ENCODE data around the gene LRP3.

Gene LRP3

GRCh38 chr19:33156334-33156733 lies 37.8 kb upstream of the LRP3 start:
- Histone ChIP-seq H2BK12ac (ENCODE audit: low read length) (no peak overlapping the region), H3K23ac (ENCODE audit: low read depth, low read length, poor library complexity) (no peak overlapping the region), H2BK5ac (ENCODE audit: low read length) (no peak overlapping the region), H2AK5ac (ENCODE audit: low read depth, low read length) (no peak overlapping the region), H3K79me1 (ENCODE audit: low read depth, low read length) (peaks cover 2% of the 10 kb centered on the region), H2BK120ac (ENCODE audit: low read depth, low read length) (no peak overlapping the region), H3K4me2 (ENCODE audit: insufficient read depth, low read length, poor library complexity, severe bottlenecking) (no peak overlapping the region), H3K4me3 (ENCODE audit: low read length in 2 of 2) (no peak overlapping the region), H3K4me1 (ENCODE audit: control insufficient read depth in 2 of 2, insufficient read depth in 1 of 2, low read depth in 1 of 2, low read length in 2 of 2) (no peaks in the 10 kb centered on the region), H2BK15ac (ENCODE audit: low read length) (no peak overlapping the region), H3K18ac (ENCODE audit: low read length) (no peak overlapping the region), H3K36me3 (replicated peaks in 1 of 2; ENCODE audit: control insufficient read depth in 2 of 2, insufficient read depth in 2 of 2, low read length in 2 of 2) (no peaks in the 10 kb centered on the region), H2AFZ (ENCODE audit: low read length) (no peak overlapping the region), H4K91ac (ENCODE audit: low read depth, low read length, poor library complexity) (no peak overlapping the region), H3K9ac (ENCODE audit: low read depth, low read length, poor library complexity) (no peak overlapping the region), H3K27ac (replicated peaks; ENCODE audit: low read length) (no peak overlapping the region), H4K8ac (ENCODE audit: low read depth, low read length) (no peak overlapping the region), H3K27me3 (ENCODE audit: control insufficient read depth in 3 of 3, insufficient read depth in 3 of 3, low read depth in 1 of 3, low read length in 3 of 3) (no peaks in the 10 kb centered on the region), H3K9me3 (replicated peaks in 1 of 2; ENCODE audit: control insufficient read depth in 2 of 2, insufficient read depth in 1 of 2, low read depth in 1 of 2, low read length in 2 of 2) (peaks cover 0 to 11% of the 10 kb centered on the region in 2 donors), H3K14ac (ENCODE audit: low read length) (no peak overlapping the region), H3K4ac (ENCODE audit: low read length) (no peak overlapping the region)
- DNase-seq (ENCODE audit: low spot score): no peak
- no CpG with 5 or more reads among the region's 5 CpGs for WGBS, 2 donors (ENCODE audit: extremely low coverage in 2 of 2, insufficient read length in 2 of 2, insufficient replicate concordance in 1 of 2)

GRCh38 chr19:33157906-33158305 lies 36.2 kb upstream of the LRP3 start:
- H3K9ac ChIP-seq (ENCODE audit: low read depth, low read length, poor library complexity): no peak overlapping the region
- H2AK5ac ChIP-seq (ENCODE audit: low read depth, low read length): no peak overlapping the region
- no peak for DNase-seq (ENCODE audit: low spot score)
- no peak overlapping the region for H4K8ac ChIP-seq (ENCODE audit: low read depth, low read length)
- peak overlapping the region; percentile 60 for H2BK5ac ChIP-seq (ENCODE audit: low read length)
- H3K14ac ChIP-seq (ENCODE audit: low read length): no peak overlapping the region
- H3K23ac ChIP-seq (ENCODE audit: low read depth, low read length, poor library complexity): no peak overlapping the region
- no peak overlapping the region for H2AFZ ChIP-seq (ENCODE audit: low read length)
- H3K18ac ChIP-seq (ENCODE audit: low read length): no peak overlapping the region
- H3K79me1 ChIP-seq (ENCODE audit: low read depth, low read length): peaks cover 2% of the 10 kb centered on the region
- no peak overlapping the region for H2BK12ac ChIP-seq (ENCODE audit: low read length)
- H2BK120ac ChIP-seq (ENCODE audit: low read depth, low read length): no peak overlapping the region
- no peak overlapping the region for H3K4me3 ChIP-seq (ENCODE audit: low read length in 2 of 2)
- no peak overlapping the region for H4K91ac ChIP-seq (ENCODE audit: low read depth, low read length, poor library complexity)
- H3K27me3 ChIP-seq (ENCODE audit: control insufficient read depth in 3 of 3, insufficient read depth in 3 of 3, low read depth in 1 of 3, low read length in 3 of 3): no peaks in the 10 kb centered on the region
- no peaks in the 10 kb centered on the region for H3K4me1 ChIP-seq (ENCODE audit: control insufficient read depth in 2 of 2, insufficient read depth in 1 of 2, low read depth in 1 of 2, low read length in 2 of 2)
- H3K9me3 ChIP-seq (replicated peaks in 1 of 2; ENCODE audit: control insufficient read depth in 2 of 2, insufficient read depth in 1 of 2, low read depth in 1 of 2, low read length in 2 of 2): peaks cover 0 to 11% of the 10 kb centered on the region in 2 donors
- no peak overlapping the region for H2BK15ac ChIP-seq (ENCODE audit: low read length)
- H3K4me2 ChIP-seq (ENCODE audit: insufficient read depth, low read length, poor library complexity, severe bottlenecking): no peak overlapping the region
- WGBS, 2 donors (ENCODE audit: extremely low coverage in 2 of 2, insufficient read length in 2 of 2, insufficient replicate concordance in 1 of 2): no CpG with 5 or more reads among the region's 3 CpGs
- no peaks in the 10 kb centered on the region for H3K36me3 ChIP-seq (replicated peaks in 1 of 2; ENCODE audit: control insufficient read depth in 2 of 2, insufficient read depth in 2 of 2, low read length in 2 of 2)
- H3K4ac ChIP-seq (ENCODE audit: low read length): no peak overlapping the region
- no peak overlapping the region for H3K27ac ChIP-seq (replicated peaks; ENCODE audit: low read length)

- WGBS, 2 donors (ENCODE audit: extremely low coverage in 2 of 2, insufficient read length in 2 of 2, insufficient replicate concordance in 1 of 2): no CpG with 5 or more reads among the region's 6 CpGs
- Histone ChIP-seq H3K9ac (ENCODE audit: low read depth, low read length, poor library complexity) (no peak overlapping the region), H3K14ac (ENCODE audit: low read length) (no peak overlapping the region), H2AK5ac (ENCODE audit: low read depth, low read length) (no peak overlapping the region), H2BK12ac (ENCODE audit: low read length) (no peak overlapping the region), H3K4me1 (ENCODE audit: control insufficient read depth in 2 of 2, insufficient read depth in 1 of 2, low read depth in 1 of 2, low read length in 2 of 2) (no peaks in the 10 kb centered on the region), H4K8ac (ENCODE audit: low read depth, low read length) (no peak overlapping the region), H3K27ac (replicated peaks; ENCODE audit: low read length) (no peak overlapping the region), H2BK120ac (ENCODE audit: low read depth, low read length) (no peak overlapping the region), H3K4ac (ENCODE audit: low read length) (no peak overlapping the region), H3K79me1 (ENCODE audit: low read depth, low read length) (peaks cover 2% of the 10 kb centered on the region), H2BK15ac (ENCODE audit: low read length) (no peak overlapping the region), H3K18ac (ENCODE audit: low read length) (no peak overlapping the region), H2AFZ (ENCODE audit: low read length) (no peak overlapping the region), H3K4me3 (ENCODE audit: low read length in 2 of 2) (no peak overlapping the region), H2BK5ac (ENCODE audit: low read length) (peak overlapping the region; percentile 60), H3K23ac (ENCODE audit: low read depth, low read length, poor library complexity) (no peak overlapping the region), H3K4me2 (ENCODE audit: insufficient read depth, low read length, poor library complexity, severe bottlenecking) (no peak overlapping the region), H3K27me3 (ENCODE audit: control insufficient read depth in 3 of 3, insufficient read depth in 3 of 3, low read depth in 1 of 3, low read length in 3 of 3) (no peaks in the 10 kb centered on the region), H3K36me3 (replicated peaks in 1 of 2; ENCODE audit: control insufficient read depth in 2 of 2, insufficient read depth in 2 of 2, low read length in 2 of 2) (no peaks in the 10 kb centered on the region), H3K9me3 (replicated peaks in 1 of 2; ENCODE audit: control insufficient read depth in 2 of 2, insufficient read depth in 1 of 2, low read depth in 1 of 2, low read length in 2 of 2) (peaks cover 0 to 11% of the 10 kb centered on the region in 2 donors), H4K91ac (ENCODE audit: low read depth, low read length, poor library complexity) (no peak overlapping the region)
- DNase-seq (ENCODE audit: low spot score): no peak
Observed at GRCh38 chr19:33158365-33158764, 35.8 kb upstream of the LRP3 start.

GRCh38 chr19:33159149-33159548 lies 35.0 kb upstream of the LRP3 start:
- Histone ChIP-seq H2AK5ac (ENCODE audit: low read depth, low read length) (no peak overlapping the region), H4K8ac (ENCODE audit: low read depth, low read length) (no peak overlapping the region), H3K9ac (ENCODE audit: low read depth, low read length, poor library complexity) (no peak overlapping the region), H3K4ac (ENCODE audit: low read length) (no peak overlapping the region), H2BK5ac (ENCODE audit: low read length) (no peak overlapping the region), H3K27ac (replicated peaks; ENCODE audit: low read length) (no peak overlapping the region), H3K23ac (ENCODE audit: low read depth, low read length, poor library complexity) (no peak overlapping the region), H4K91ac (ENCODE audit: low read depth, low read length, poor library complexity) (no peak overlapping the region), H3K14ac (ENCODE audit: low read length) (no peak overlapping the region), H3K18ac (ENCODE audit: low read length) (no peak overlapping the region), H3K36me3 (replicated peaks in 1 of 2; ENCODE audit: control insufficient read depth in 2 of 2, insufficient read depth in 2 of 2, low read length in 2 of 2) (no peaks in the 10 kb centered on the region), H3K79me1 (ENCODE audit: low read depth, low read length) (peaks cover 2% of the 10 kb centered on the region), H3K9me3 (replicated peaks in 1 of 2; ENCODE audit: control insufficient read depth in 2 of 2, insufficient read depth in 1 of 2, low read depth in 1 of 2, low read length in 2 of 2) (peaks cover 0 to 11% of the 10 kb centered on the region in 2 donors), H3K4me1 (ENCODE audit: control insufficient read depth in 2 of 2, insufficient read depth in 1 of 2, low read depth in 1 of 2, low read length in 2 of 2) (no peaks in the 10 kb centered on the region), H3K4me2 (ENCODE audit: insufficient read depth, low read length, poor library complexity, severe bottlenecking) (no peak overlapping the region), H2BK12ac (ENCODE audit: low read length) (no peak overlapping the region), H3K4me3 (ENCODE audit: low read length in 2 of 2) (no peak overlapping the region), H3K27me3 (ENCODE audit: control insufficient read depth in 3 of 3, insufficient read depth in 3 of 3, low read depth in 1 of 3, low read length in 3 of 3) (no peaks in the 10 kb centered on the region), H2BK15ac (ENCODE audit: low read length) (no peak overlapping the region), H2BK120ac (ENCODE audit: low read depth, low read length) (no peak overlapping the region), H2AFZ (ENCODE audit: low read length) (no peak overlapping the region)
- no peak for DNase-seq (ENCODE audit: low spot score)
- WGBS, 2 donors (ENCODE audit: extremely low coverage in 2 of 2, insufficient read length in 2 of 2, insufficient replicate concordance in 1 of 2): no CpG with 5 or more reads among the region's 4 CpGs
